Hepatic stellate cell (primary cell): ENCODE measurements around the gene NAXD.
"Not testable (repeated sequence)": the region's sequence is repeated elsewhere in the genome, so short reads cannot be mapped to it uniquely, and the experiment has no call there.

Experiments used
- DNase-seq: peaks from one replicate; pipeline ENCODE4 v3.0.0; 2011; ENCODE audit warnings: low spot score

Gene NAXD

DNA sequence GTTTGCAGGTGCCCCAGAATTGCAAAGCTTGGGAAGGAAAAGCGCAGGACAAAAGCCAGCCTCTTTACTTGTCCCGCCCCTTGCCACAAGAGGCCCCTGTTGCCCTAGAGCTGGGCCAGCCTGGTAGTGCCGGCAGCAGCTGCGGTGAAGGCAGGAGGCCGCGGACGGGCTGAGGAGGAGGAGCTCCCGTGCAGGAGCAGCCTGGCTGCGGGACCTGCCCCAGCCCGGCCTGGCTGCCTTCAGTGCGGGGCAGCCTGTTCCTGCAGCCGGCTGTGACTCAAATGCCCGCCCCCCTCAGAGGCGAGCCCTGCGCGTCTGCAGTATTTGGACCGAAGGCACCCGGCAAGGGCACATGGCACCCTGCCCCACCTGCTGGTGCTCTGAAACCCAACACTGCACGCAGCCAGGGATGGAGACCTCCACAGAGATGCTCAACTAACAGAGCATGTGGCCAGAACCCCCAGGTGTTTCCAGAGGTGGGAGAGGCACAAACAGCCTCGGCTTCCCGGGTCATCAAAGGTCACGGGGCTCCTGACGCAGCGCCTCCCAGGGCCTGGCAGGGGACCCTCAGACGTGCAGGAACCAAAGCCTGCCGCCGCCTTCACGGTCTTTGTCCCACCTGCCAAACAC lies 29.7 kb downstream of the NAXD start:
- DNase-seq = peak; percentile 65

DNA sequence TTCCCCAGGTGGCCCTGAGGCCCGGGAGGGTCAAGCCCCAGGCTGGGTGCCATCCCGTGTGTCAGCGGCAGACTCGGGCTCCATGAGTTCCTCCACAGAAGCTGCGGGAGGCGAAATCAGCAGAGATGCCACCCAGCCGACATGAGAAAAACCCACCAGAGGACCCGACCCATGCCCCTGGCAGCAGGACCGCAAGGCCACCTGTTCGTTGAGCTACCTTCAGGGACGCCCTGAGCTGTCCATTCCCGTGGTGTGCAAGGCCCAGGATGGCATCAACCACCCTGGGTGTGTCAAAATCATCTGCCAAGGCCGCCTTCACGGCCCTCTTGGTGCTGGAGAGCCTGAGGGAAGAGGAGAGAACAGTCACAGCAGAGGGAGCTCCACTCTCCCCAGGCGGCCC lies 30.4 kb downstream of the NAXD start:
- DNase-seq = no peak

DNA sequence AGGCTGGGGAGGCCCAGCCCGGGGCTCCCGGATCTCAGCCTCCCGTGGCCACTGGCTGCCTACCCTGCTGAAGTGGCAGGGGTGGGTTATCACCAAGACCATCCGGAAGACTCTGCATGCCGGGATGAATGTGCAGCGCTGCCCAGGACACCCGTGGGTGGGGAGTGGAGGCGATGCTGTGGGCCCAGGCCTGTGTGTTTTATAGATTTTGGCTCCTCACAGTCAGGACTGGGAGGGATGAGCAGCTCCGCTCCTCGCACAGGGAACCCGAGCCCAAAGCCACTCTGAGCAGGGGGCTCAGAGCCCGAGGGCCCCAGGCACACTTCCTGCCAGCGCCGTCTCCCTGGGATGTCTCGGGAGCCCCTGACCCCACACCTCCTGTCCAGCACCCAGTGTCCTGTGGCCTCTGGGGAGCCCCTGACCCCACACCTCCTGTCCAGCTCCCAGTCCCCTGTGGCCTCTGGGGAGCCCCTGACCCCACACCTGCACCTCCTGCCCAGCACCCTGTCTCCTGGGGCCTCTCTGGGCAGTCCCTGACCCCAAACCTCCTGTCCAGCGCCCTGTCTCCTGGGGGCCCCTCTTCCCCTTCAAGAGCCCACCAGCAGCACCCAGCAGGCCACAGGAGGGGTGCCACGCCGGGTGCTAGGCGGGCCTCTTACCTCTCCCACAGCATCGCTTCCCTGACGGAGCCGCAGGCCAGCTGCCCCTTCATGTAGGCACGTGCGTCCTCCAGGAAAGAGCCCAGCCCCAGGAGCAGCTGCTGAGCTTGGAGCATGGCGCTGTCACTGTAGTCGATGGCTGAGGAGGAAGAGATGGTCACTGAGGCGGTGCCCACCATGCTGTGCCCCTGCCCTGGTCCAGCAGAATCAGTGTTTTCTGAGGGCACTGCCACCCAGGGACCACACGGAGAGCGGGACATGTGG lies 31.4 kb downstream of the NAXD start:
- DNase-seq = no peak

- DNase-seq = no peak
Observed at GRCh38 chr13:110647365-110647737, 32.0 kb downstream of the NAXD start.

DNA sequence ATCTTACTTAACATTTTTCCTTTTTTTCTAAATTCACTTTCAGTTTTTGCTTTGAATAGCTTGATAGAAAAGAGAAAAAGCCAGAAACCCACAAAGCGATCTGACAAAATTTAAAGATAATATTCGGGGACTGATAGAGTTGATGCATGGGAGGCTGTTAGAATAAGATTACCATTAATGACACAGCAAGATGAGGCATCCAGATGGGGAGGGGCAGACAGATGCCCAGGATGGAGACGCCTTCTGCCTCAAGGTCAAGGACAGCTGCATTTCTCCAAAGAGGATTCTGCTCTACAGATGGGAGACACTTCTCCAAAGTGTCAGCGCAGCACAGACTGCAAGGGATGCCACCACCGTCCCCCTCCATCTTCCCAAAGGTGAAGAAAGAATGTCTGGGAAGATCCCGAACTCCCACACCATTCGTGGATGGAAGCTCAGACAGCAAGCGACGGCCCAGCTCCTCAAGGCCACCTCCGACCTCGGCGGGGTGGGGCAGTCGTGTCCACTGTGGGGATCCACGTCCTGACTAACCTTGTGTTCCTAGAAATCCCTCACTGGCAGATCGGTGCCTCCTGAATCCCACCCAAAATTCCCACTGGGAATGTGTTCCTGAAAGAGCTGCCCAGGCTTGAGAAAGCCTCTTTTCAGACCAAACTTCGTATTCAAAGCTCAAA lies 32.9 kb downstream of the NAXD start:
- no peak for DNase-seq

DNA sequence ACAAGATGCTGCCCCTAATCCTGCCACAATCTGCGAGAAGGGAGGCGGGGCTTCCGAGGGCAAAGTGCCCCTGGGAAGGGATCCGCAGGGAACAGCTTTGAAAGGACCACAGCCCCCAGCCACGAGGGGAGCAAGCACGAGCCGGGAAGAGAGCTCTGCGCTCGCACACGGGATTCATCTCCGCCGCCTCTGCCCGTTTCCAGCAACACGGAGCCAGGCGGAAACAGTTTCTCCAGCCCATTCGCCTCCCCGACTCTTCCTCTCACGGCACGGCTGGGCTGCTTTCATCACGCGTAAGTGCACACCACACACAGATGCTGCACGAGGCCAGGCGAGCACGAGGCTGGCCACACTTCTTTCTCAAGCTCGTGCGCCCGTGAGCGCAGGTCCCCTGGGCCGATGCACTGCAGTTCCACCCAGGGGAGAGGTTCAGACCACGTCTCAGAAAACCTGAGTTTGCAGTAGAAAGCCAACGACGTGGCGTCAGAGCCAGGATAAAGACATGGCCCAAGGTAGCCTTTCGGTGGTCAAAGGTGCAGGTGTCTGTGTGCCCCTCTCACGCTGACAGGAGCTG lies 33.6 kb downstream of the NAXD start:
- no peak for DNase-seq

GRCh38 chr13:110649551-110649950 lies 34.2 kb downstream of the NAXD start:
- DNase-seq = no peak

GRCh38 chr13:110650436-110650835 lies 35.1 kb downstream of the NAXD start:
- DNase-seq = no peak

DNA sequence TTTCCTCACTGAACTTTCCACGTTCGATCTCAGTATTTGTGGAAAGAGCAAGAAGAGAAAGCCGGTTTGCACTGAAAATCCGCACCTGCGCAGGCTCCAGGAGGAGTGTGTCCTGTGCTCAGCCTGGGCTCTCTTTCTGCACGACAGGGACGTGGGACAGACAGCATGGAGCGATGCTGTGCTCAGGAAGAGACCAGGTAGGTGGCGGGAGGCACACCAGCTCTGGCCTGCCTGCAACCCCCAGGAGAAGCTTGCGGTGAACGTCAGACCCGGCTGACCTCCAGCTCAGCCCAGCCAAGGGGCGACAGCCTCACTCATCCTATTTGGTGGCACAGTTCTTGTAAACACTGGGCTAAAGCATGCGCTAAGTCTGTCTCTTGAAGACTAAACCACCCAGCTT lies 35.9 kb downstream of the NAXD start:
- no peak for DNase-seq

- DNase-seq = no peak
Observed at GRCh38 chr13:110651726-110652230, 36.4 kb downstream of the NAXD start.

DNA sequence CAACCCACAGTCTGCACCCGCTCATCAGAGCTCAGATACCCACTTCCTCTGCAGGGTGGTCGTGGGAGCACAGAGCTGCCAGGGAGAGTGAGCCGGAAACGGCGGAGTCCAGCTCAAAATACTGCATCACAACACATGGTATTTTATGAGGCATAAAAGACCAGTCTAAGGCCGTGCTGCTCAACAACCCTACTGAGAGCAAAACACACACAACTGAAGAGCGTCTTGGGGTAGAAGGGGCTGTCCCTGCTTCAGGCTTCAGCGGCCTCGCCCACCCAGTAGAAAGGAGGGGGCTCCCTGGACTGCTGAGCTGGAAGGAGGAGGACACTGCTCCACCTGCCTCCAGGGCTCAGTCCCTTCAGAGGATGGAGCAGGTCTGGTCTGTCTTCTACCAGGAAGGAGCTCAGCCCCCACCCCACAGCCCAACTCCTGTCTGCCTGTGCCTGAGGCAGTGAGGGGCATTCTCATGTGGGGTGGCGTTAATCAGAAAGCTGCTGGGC lies 36.9 kb downstream of the NAXD start:
- DNase-seq = no peak

DNA sequence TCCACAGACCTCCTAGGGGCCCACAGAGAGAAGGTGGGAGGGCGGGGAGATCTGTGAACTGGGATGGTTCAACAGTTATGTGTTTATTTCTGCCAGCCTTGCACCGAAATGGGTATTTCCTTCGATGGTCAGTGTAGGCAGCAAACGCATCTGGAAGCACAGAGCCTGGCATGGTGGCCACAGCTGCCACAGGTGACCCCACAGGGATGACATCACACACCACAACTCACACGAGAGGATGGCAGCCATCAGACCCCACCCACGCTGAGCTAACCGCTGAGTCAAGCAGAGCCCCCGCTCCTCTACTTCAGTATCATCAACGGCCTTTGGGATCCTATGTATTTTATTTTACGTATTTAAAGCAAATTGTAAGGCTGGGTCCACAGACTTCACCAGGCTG lies 37.4 kb downstream of the NAXD start:
- no peak for DNase-seq

- DNase-seq = no peak
Observed at GRCh38 chr13:110653271-110653670, 37.9 kb downstream of the NAXD start.

DNA sequence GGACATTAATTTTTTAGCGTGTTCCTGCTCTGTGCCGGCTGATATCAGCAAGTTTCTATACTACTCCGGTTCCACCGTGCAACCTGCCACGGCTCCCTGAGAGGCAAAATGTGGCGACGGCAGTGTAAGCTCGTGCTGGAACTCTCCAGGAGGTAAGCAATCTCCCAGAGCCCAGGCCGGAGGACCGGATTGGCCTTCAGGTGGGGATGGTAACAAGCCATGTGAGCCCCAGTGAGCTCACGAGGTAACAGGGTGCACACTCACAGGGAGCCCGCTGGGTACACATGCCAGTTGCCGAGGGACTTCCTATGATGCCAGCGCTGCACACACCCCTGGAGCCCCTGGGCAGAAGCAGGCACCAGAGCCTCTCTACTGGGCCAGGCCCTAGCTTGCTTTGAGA lies 38.5 kb downstream of the NAXD start:
- DNase-seq = no peak

DNA sequence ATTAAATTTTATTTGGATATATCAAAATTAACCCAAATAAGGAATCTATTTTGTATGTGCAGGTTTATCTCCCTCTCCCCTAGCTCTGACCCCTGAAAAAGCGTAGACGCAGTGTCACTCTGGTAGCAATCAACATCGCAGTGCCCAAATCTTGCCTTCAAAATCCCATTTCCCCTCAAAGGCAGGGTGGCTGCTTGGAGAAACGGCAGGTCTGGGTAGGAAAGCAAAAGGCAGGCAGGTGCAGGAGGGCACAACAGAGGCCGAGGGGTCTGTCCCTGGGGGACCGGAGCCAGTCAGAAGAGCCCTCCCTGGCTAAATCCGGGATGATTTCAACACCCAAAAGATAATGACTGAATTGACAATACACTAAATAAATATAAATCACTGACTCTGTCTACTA lies 41.9 kb downstream of the NAXD start:
- DNase-seq = no peak

DNA sequence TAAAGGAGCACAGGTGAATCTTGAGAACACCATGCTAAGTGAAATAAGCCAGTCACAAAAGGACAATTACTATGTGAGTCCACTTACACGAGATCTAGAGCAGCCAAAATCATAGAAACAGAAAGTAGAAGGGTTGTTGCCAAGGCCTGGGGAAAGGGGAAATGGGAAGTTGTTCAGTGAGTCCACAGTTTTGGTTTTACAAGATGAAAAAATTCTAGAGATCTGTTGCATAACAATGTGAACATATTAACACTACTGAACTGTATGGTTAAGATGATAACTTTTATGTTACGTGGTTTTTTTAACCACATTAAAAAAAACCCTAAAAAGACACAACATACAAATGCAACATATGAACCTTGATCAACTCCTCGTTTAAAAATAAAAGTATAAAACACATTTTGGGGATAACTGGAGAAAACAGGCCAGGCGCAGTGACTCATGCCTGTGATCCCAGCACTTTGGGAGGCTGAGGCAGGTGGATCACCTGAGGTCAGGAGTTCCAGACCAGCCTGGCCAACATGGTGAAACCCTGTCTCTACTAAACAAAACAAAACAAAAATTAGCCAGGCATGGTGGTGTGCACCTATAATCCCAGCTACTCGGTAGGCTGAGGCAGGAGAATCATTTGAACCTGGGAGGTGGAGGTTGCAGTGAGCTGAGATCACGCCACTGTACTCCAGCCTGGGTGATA lies 43.0 kb downstream of the NAXD start:
- not testable (repeated sequence) for DNase-seq

DNA sequence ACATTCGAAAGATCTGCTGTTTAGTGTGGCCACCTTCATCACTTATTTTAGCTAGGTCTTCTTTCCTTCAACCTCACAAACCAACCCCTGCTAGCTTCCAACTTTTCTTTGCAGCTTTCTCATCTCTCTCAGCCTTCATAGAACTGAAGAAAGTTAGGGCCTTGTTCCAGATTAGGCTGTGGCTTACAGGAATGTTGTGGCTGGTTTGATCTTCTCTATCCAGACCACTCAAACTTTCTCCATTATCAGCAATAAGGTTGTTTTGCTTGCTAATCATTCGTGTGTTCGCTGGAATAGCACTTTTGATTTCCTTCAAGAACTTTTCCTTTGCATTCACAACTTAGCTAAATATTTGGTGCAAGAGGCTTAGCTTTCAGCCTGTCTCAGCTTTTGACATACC lies 45.9 kb downstream of the NAXD start:
- DNase-seq = no peak

DNA sequence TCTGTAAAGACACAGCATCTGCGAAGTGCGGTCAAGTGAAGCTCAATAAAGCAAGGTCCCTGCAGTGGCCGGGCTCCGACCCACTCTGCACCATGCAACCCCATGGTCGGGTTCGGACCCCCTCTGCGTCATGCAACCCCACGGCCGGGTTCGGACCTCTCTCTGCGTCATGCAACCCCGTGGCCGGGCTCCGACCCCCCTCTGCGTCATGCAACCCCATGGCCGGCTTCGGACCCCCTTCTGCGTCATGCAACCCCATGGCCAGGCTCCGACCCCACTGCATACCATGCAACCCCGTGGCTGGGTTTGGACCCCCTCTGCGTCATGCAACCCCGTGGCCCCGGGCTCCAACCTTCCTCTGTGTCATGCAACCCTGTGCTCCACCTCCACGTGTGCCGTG lies 46.7 kb downstream of the NAXD start:
- DNase-seq = no peak

DNA sequence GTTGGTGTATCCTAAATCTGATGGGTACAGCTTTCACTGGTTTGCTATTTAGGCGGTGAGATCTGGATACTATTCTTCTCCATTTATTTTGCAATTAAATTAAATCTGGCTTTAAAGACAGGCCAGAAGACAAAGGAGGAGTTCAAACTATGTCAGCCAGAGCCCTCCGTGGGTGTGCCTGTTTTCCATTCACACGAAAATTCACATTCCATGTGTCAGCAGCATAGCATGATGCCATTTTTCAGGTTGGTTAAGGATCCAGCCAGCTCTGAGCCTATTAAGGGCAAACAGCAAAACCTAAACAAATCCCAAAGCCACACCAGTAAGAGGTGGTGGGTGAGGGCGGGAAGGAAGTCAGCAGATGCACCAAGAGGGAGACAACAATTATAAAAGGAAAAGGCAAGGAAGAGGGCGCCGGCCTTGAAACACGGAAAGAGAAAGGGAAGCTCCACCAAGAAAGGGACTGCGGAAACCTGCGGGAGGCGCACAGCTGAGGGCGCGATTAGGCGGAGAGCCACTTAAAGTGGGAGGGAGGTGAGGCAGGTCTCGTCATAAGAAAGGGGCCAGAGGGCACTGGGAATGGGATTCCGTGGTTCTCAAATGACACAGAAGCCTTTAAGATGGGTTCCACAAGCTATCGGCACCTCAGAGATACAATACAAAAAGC lies 47.6 kb downstream of the NAXD start:
- no peak for DNase-seq

DNA sequence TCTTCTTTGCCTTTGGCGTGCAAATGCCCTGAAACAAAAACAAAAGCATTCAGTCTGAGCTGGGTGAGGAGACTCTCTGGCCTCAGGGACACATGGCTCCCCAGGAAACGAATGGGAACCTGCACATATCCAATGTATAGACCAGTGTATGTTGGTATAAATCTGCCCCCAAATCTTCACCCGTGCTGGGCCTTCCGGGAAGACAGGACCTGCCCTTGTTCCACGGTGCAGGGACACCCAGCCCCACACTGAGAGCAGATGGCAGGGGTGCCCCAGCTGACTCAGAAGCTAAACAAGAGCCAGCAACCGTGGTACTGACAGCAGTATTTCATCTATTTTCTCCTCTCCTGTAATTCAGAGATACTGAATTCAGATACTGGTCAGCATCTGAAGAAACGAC lies 48.1 kb downstream of the NAXD start:
- no peak for DNase-seq

- no peak for DNase-seq
Observed at GRCh38 chr13:110664041-110664440, 48.7 kb downstream of the NAXD start.
